Activated T-cell treated with anti-CD3 and anti-CD28 coated beads, Interleukin-2, amount 50 U/mL, for 24 hours (primary cell): Measurements from ENCODE around the gene DPPA5.
"Not testable (repeated sequence)": the region's sequence is repeated elsewhere in the genome, so short reads cannot be mapped to it uniquely, and the experiment has no call there.

Experiments used
- DNase-seq: peaks from one replicate; pipeline ENCODE4 v3.0.0-alpha.2; 2020
- H3K27ac Mint-ChIP-seq: 2 replicates; pipeline ENCODE4 v1.8.0; 2020; ENCODE audit warnings: mild to moderate bottlenecking, mixed read lengths
- H3K27me3 Mint-ChIP-seq: 2 replicates; pipeline ENCODE4 v1.8.0; 2020; ENCODE audit warnings: mixed read lengths
- H3K36me3 Mint-ChIP-seq: 2 replicates; pipeline ENCODE4 v1.8.0; 2020; ENCODE audit warnings: low read depth, mixed read lengths
- H3K4me1 Mint-ChIP-seq: 2 replicates; pipeline ENCODE4 v1.8.0; 2020; ENCODE audit warnings: low read depth, mixed read lengths
- H3K4me3 Mint-ChIP-seq: 2 replicates; pipeline ENCODE4 v1.8.0; 2020; ENCODE audit warnings: mild to moderate bottlenecking, moderate library complexity, mixed read lengths
- H3K9me3 Mint-ChIP-seq: 2 replicates; pipeline ENCODE4 v1.8.0; 2020; ENCODE audit warnings: mixed read lengths

DPPA5 gene

GRCh38 chr6:73353636-73354593, at the start of gene DPPA5:
Gene DPPA5 (minus strand): TSS chr6:73354276. CDS start chr6:73354225, 51 bp downstream.
- no peaks in the 10 kb centered on the region for H3K36me3 Mint-ChIP-seq
- no peak for DNase-seq
- H3K4me1 Mint-ChIP-seq: no peaks in the 10 kb centered on the region
- H3K4me3 Mint-ChIP-seq: no peak within 1 kb of the TSS
- H3K27ac Mint-ChIP-seq: no peak within 1 kb of the TSS
- peaks cover 16% of the 10 kb centered on the region for H3K27me3 Mint-ChIP-seq
- H3K9me3 Mint-ChIP-seq: no peaks in the 10 kb centered on the region

- no peak for DNase-seq
- Mint-ChIP-seq H3K4me3 (no peak overlapping the region), H3K27me3 (no peaks in the 10 kb centered on the region)
These were observed 46.6 kb upstream of the DPPA5 start for GRCh38 chr6:73400656-73401055.

GRCh38 chr6:73395875-73396274, 41.8 kb upstream of the DPPA5 start:
- Mint-ChIP-seq H3K9me3 (no peaks in the 10 kb centered on the region), H3K36me3 (no peaks in the 10 kb centered on the region), H3K27me3 (no peaks in the 10 kb centered on the region), H3K4me3 (no peak overlapping the region), H3K27ac (no peak overlapping the region), H3K4me1 (peaks cover 10% of the 10 kb centered on the region)
- DNase-seq: no peak

More at GRCh38 chr6:73400656-73401055, 46.6 kb upstream of the DPPA5 start:
- H3K27ac Mint-ChIP-seq: no peak overlapping the region
- H3K36me3 Mint-ChIP-seq: no peaks in the 10 kb centered on the region
- no peaks in the 10 kb centered on the region for H3K9me3 Mint-ChIP-seq
- H3K4me1 Mint-ChIP-seq: no peaks in the 10 kb centered on the region

GRCh38 chr6:73394577-73395354, 40.7 kb upstream of the DPPA5 start, which contains the start of gene DDX43:
Gene DDX43 (plus strand): TSS chr6:73394828. CDS start chr6:73394906, 78 bp downstream.
- Mint-ChIP-seq H3K27me3 (no peaks in the 10 kb centered on the region), H3K4me1 (peaks cover 10% of the 10 kb centered on the region), H3K4me3 (no peak within 1 kb of the TSS), H3K27ac (no peak within 1 kb of the TSS), H3K36me3 (no peaks in the 10 kb centered on the region), H3K9me3 (no peaks in the 10 kb centered on the region)
- DNase-seq: no peak

- Mint-ChIP-seq H3K27me3 (no peaks in the 10 kb centered on the region), H3K36me3 (no peaks in the 10 kb centered on the region), H3K4me1 (peaks cover 21% of the 10 kb centered on the region), H3K4me3 (no peak overlapping the region), H3K27ac (no peak overlapping the region), H3K9me3 (no peaks in the 10 kb centered on the region)
- DNase-seq: no peak
These were observed 39.2 kb upstream of the DPPA5 start for GRCh38 chr6:73393278-73393677.

GRCh38 chr6:73392188-73392587, 38.1 kb upstream of the DPPA5 start:
- not testable (repeated sequence) for H3K9me3 Mint-ChIP-seq, H3K27me3 Mint-ChIP-seq, DNase-seq, H3K4me3 Mint-ChIP-seq, H3K27ac Mint-ChIP-seq, H3K36me3 Mint-ChIP-seq
- H3K4me1 Mint-ChIP-seq: peaks cover 21% of the 10 kb centered on the region

- no peak for DNase-seq
- Mint-ChIP-seq H3K36me3 (no peaks in the 10 kb centered on the region), H3K27me3 (peaks cover 3% of the 10 kb centered on the region), H3K4me1 (peaks cover 21% of the 10 kb centered on the region), H3K4me3 (no peak overlapping the region), H3K9me3 (no peaks in the 10 kb centered on the region), H3K27ac (peak overlapping the region; percentile 19)
These were observed 37.6 kb upstream of the DPPA5 start for GRCh38 chr6:73391675-73392074.

- Mint-ChIP-seq H3K27me3 (peaks cover 3% of the 10 kb centered on the region), H3K27ac (no peak overlapping the region), H3K36me3 (no peaks in the 10 kb centered on the region), H3K4me1 (peaks cover 21% of the 10 kb centered on the region), H3K9me3 (no peaks in the 10 kb centered on the region), H3K4me3 (peak overlapping the region; percentile 20)
- DNase-seq: no peak
These were observed 35.8 kb upstream of the DPPA5 start for GRCh38 chr6:73389854-73390253.

- Mint-ChIP-seq H3K4me1 (peaks cover 21% of the 10 kb centered on the region), H3K36me3 (no peaks in the 10 kb centered on the region), H3K27ac (peak overlapping the region; percentile 73), H3K27me3 (peaks cover 3% of the 10 kb centered on the region), H3K9me3 (no peaks in the 10 kb centered on the region), H3K4me3 (peak overlapping the region; percentile 81)
- DNase-seq: peak; percentile 65
These were observed 34.9 kb upstream of the DPPA5 start for GRCh38 chr6:73388800-73389512.

GRCh38 chr6:73388433-73388799, 34.3 kb upstream of the DPPA5 start:
- DNase-seq: no peak
- Mint-ChIP-seq H3K4me1 (peaks cover 21% of the 10 kb centered on the region), H3K4me3 (peak overlapping the region; percentile 81), H3K36me3 (no peaks in the 10 kb centered on the region), H3K27ac (peak overlapping the region; percentile 73), H3K9me3 (no peaks in the 10 kb centered on the region), H3K27me3 (peaks cover 3% of the 10 kb centered on the region)

GRCh38 chr6:73382462-73383113, 28.5 kb upstream of the DPPA5 start:
- DNase-seq: no peak
- Mint-ChIP-seq H3K4me1 (no peaks in the 10 kb centered on the region), H3K27ac (no peak overlapping the region), H3K4me3 (no peak overlapping the region), H3K9me3 (no peaks in the 10 kb centered on the region), H3K27me3 (no peaks in the 10 kb centered on the region), H3K36me3 (no peaks in the 10 kb centered on the region)

GRCh38 chr6:73381531-73381930, 27.5 kb upstream of the DPPA5 start:
- not testable (repeated sequence) for H3K27ac Mint-ChIP-seq, H3K9me3 Mint-ChIP-seq, H3K4me1 Mint-ChIP-seq, H3K36me3 Mint-ChIP-seq, H3K4me3 Mint-ChIP-seq, DNase-seq, H3K27me3 Mint-ChIP-seq

GRCh38 chr6:73377225-73377624, 23.1 kb upstream of the DPPA5 start:
- H3K27ac Mint-ChIP-seq: no peak overlapping the region
- H3K36me3 Mint-ChIP-seq: no peaks in the 10 kb centered on the region
- DNase-seq: no peak
- H3K27me3 Mint-ChIP-seq: no peaks in the 10 kb centered on the region
- peaks cover 6% of the 10 kb centered on the region for H3K9me3 Mint-ChIP-seq
- H3K4me3 Mint-ChIP-seq: no peak overlapping the region
- no peaks in the 10 kb centered on the region for H3K4me1 Mint-ChIP-seq

- no peak overlapping the region for H3K4me3 Mint-ChIP-seq
- no peaks in the 10 kb centered on the region for H3K4me1 Mint-ChIP-seq
- no peak for DNase-seq
- H3K9me3 Mint-ChIP-seq: peaks cover 6% of the 10 kb centered on the region
- H3K27me3 Mint-ChIP-seq: no peaks in the 10 kb centered on the region
- H3K27ac Mint-ChIP-seq: no peak overlapping the region
- no peaks in the 10 kb centered on the region for H3K36me3 Mint-ChIP-seq
These were observed 21.1 kb upstream of the DPPA5 start for GRCh38 chr6:73375216-73375615.
